Kasumi-1 (cell line): ENCODE data around the gene SIPA1L3.
"Not testable (repeated sequence)": the region's sequence is repeated elsewhere in the genome, so short reads cannot be mapped to it uniquely, and the experiment has no call there.

ENCODE experiments used
- DNase-seq, 2 experiments: peaks; one replicate each; lab custom pipeline; 2025; lab: John Stamatoyannopoulos, UW

Gene SIPA1L3

DNA sequence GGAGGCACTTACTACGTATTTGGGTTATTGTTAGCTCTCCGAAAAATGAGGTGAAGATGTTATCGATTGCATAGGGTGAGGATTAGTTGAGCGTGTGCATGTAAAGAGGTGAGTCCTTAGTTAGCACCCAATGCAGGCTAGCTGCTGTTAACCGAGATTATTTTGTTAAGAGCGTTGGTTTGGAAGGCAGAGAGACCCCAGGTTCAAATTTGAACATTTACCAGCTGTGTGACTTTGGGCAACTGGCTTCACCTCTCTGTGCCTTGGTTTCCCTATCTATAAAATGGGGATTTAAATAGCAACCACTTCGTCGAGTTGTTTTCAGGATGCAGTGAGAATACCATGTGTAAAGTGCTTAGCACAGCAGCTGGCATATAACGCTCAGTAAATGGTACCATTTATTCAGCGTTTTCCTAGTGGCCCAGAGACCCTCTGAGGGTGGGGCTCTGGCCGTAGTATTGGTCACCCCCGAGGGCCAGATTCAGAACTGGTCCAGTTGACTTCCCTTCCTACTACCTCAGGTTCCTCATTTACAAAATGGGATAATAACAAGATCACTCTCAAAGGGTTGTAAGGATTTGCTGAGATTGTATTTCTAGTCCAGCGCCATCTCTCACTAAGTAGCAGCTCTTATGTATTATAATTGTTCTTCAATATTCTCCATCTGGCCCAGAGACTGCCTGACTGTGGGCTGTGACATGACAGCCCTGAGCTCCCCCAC, 887 bp downstream of the SIPA1L3 start:
- DNase-seq = peak in 1 of 2 experiments; percentile 9

DNA sequence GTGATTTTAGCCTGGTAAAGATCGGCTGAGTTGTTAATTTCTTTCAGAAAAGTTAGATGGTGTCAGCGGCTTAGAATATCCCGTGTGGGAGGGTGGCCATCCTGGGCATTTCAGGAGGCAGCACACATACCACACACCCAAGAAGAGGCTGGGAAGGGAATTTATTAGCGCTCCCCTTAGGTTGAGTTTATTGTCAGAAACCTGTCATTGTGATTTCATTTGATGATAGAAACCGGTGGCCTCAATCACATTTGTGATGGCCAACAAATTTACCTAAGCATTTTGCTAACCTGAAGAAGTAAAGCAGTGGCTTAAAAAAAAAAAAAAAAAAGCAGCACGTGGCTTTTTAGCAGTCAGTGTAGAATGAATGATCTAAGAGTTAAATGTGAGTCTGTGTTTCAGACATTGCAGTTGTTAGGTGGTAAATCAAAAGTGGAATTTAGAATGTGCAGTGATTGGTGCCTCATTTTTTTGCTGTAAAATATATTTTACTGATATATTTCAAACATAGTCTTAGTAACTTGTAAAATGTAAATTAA, 2.7 kb downstream of the SIPA1L3 start:
- DNase-seq = no peak

DNA sequence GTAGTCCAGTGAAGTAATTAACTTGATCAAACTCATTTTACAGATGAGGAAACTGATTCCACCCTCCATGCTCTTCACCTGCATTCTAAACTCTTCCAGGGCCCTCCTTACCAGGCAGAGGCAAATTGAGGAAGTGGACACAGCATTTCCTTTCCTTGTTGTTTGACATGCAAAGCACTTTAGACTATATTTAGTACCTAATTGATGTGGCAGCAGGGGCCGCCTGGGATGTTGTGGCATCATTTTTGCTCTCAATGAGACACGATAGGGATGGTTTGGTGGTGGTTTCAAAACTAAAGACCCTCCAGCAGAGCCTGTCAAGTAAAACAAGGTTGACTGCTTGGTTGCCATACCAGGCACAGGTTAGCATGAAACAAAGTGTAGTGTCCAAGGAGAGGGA, 7.9 kb downstream of the SIPA1L3 start:
- DNase-seq = peak; percentile 45 to 60

DNA sequence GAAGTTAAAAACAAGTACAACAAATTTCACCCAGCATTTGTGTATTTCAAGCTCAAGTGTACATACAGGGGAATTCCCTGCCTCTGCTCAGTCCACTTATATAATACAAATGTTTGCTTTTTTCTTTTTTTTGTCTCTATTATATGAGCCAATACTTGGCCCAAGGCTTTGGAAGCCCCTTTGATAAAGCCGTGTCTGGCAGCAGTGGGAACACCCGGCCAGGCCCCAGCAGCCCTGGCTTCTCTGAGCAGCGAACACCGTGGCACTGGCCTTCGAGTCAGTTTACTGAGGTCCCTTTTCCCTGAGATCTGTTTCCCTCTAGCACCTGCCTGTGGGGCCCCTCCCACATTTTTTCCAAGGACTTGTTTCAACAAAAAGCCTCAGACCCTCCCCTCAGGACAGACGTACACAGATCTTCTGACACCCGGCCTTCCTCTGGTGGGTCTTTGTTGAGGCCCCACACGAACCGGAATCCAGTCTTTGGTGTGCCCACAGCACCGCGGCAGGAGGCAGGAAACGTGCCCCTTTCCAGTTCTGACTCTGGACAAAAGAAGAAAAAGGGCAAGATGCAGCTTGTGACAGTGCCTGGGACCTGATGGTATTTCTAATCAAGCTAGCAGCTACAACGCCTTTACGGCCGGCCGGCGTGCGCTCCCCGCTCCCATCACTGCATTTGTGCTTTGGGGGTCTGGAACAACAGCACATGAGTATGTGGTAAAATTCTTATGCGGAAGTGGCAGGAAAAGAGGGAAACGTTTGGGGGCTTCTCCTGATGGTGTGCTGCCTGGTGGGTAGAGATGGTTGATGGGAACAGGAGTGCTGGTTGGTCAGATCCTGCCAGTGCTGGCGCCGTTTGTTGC, 13.8 kb downstream of the SIPA1L3 start:
- DNase-seq = no peak

DNA sequence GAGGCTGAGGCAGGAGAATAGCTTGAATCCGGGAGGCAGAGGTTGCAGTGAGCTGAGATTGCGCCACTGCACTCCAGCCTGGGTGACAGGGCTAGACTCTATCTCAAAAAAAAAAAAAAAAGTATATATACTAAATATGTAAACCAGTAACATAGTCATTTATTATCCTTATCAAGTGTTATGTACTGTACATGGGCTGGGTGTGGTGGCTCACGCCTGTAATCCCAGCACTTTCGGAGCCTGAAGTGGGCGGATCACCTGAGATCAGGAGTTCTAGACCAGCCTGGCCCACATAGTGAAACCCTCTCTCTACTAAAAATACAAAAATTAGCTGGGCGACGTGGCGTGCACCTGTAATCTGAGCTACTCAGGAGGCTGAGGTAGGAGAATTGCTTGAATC, 17.6 kb downstream of the SIPA1L3 start:
- DNase-seq = not testable (repeated sequence)

DNA sequence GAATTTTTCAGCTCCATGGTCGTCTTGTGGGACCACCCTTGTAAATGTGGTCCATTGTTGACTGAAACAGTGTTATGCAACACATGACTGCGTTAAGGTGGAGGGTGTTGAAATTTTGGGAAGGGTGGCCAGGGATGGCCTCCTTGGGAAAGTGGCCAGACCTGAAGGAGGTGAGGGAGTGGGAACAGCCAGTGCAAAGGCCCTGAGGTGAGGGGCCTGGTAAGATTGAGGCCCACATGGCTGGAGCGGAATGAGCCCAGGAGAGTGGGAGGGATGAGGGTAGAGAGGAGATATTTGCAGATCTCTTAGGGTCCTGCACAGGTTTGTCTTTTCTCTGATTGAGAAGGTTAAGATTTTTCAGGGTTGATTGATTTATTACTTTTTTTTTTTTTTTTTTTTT, 18.2 kb downstream of the SIPA1L3 start:
- no peak for DNase-seq

DNA sequence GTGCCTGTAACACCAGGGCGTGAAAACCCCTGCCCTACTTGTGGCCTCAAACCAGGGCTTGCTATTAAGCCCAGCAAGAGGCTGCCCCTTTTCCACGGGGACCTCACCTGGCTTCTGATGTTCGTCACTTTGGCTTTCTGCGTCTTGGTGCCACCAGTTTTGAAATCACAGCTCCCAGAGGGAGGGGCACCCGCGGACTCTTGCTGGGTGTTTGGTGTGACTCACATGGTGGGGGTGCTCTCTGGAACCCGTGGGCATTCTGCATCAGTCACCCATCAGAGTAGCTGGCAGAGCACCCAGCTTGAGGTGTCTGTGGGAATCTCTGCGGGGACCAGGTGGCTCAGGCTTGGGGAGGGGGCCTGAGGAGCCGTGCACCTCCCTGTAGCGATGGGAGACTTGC, 19.2 kb downstream of the SIPA1L3 start:
- DNase-seq = no peak

DNA sequence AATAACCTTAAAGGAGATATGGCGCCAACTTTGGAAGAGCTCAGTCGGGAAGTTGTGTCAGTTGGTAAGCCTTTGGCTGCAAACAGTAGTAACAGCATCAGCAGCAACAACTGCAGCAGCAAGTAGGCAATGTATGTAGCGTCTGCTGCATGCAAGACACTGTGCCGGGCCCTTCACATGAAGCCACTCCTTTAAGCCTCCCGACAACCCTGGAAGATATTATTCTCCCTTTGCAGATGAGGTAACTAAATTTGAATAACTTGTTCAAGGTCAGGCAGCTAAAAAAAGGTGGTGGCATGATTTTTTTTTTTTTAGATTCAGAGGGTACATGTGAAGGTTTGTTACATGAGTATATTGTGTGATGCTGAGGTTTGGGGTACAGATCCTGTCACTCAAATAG, 19.7 kb downstream of the SIPA1L3 start:
- DNase-seq = no peak

DNA sequence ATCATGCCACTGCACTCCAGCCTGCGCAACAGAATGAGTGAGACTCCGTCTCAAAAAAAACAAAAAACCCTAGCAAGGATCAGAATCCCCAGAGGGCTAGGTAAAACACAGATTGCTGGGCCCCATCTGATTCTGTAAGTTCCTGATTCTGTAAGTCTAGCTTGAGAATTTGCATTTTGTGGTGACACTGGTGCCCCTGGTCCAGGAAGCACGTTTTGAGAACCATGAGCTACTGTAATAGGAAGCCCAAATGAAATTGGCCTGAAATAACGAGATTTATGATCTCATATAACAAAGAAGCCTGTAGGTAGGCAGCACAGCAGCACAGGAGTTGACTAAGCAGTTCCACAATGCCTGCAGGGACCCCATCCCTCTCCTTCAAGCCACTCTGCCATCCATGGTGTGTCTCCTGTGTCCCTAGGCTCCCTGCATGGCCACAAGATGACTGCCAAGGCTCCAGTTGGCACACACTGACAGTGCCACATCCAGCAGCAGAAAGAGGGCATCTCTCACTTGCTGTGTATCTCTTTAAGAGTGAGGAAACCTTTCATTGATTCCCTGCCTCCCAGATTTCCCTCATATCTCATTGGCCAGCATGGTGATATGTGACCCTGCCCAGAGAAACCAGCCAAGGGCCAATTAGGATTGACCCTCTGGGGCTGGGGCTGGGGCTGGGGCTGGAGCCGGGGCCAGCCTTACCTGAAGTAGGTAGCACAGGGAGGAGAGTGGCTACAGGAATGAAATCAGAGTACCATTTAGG, 21.7 kb downstream of the SIPA1L3 start:
- peak; percentile 48 to 52 for DNase-seq

DNA sequence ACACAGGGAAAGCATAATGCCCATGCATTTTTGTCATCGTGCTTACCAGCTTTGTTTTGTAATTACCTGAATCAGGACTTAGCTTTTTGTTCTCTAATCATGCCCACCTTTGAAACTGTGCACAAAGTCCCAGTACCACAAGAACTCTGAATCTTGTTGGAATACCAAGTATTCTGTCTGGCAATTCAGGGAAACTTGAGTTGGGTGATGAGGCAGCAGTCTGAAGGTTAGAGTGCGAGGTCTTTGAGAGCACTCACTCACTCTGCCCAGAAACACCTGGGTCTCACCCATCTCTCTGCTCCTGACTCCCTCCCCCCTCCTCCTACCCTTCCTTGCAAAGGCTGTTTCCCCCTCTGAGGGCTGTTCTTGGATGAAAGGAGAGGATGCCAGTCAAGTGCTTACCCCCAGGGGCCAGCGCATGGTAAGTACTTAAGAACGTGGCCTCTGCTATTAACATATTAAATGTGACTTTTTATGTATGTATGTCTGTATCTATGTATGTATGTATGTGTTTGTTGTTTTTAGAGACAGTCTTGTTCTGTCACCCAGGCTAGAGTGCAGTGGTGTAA, 22.4 kb downstream of the SIPA1L3 start:
- DNase-seq = no peak

DNA sequence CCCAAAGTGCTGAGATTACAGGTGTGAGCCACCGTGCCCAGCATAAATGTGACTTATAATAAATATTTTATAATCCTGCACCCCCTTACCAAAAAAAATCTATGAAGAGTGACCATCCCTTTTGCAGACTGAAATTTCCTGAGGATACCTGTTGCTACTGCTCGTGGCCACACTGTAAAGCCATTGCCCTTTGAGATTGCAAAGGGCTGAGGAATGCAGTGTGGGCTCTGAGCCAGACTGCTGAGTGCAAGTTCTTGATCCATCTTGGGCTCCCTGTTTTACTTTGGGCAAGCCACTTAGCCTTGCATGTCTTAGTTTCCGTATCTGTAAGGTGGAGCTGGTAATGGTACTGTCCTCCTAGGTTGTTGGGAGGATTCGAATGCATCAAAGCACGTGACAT, 23.4 kb downstream of the SIPA1L3 start:
- DNase-seq = no peak

DNA sequence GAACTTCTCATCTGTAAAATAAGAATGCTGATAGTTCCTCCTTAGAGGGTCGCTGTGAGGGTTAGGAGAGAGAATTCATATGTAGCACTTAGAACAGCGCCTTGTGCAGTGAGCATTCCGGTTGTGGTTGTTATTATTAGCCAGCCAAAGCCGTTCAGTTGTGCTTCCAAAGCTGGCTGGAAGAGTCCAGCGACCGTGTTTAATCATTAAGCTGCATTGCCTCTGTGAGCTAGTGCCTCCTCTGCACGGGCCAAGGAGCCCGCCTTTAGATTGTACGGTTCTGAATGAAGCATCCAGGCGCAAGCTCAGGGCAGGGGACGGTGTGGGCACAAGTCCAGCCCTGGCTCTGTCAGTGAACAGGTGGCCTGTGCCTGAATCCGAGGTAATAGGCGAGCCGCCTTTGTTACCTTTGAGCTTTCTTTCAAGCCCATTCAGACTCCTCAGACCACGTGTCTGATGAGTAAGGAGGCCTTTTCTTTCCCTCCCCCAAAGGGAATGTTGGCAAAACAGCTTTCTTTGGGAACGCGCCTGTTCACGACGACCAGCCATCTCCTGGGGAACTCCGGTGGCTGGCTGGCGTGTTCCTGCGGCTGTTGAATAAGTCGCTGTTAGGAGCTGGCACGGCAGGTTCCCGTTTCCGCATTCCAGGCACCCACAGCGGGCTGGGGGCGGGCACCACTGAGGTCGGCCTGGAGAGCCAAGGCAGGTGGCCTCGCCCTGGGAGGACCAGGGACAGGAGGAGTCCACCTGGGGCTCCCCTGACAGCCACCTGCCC, 25.1 kb downstream of the SIPA1L3 start:
- peak; percentile 48 to 66 for DNase-seq

DNA sequence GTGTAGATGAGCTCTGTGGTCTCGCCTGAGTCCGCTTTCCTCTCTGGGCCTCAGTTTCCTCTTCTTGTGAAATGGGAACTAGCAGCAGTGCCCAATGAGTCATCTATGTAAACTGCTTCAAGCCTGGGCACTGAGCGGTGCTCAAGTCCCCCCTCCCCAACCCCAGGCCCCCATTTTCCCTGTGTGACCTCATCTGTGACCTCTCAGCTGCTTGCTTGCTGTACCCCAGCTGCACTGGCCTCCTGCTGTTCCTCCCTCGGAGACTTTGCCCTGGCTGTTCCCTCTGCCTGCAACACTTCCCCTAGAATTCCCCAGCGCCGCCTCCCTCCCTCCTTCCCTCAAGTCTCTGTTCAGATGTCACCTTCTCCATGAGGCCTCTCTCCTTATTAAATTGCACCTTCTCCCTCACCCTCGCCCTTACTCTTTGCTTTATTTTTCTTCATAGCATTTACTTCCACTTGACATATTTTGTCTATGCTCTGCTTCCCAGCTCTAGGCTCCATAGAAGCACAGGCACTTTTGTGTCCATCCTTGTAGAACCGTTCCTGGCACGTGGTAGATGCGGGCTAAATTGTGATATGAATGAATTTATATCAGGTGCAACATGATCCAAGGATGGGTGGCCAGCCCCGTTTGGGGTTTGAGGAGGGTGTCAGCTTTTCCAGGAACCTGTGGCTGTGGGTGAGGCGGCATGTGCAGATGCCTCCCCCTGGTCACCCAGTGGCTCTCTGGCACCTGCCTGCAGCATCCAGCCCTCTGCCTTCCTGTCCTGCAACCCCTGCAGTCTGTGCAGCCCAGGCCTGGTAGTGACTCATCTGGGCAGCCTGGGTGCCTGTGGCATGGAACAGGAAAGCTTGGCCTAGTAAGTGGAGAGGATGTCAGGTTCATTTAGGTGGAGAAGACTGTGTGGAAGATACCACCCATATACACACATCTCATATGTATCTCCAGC, 26.3 kb downstream of the SIPA1L3 start:
- DNase-seq = peak; percentile 21 to 40

DNA sequence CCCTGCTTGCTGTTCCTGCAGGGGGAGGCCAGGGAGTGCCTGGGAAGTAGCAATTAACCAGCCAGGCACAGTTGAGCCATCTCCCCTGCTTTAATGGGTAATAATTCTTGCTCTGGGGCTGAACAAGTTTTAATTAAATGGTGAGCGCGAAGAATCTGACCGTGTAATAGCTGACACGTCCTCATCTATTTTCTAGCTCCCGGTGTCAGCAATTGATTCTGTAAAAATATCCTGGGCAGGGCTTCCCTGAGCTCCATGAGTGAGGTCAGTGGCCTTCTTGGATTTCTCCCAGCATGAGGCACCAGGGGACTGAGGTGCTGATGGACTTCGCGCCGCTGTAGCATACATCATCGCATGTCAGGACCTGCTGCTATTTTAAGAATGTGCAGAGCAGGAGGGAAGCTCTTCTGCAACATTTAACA, 26.9 kb downstream of the SIPA1L3 start:
- no peak for DNase-seq

DNA sequence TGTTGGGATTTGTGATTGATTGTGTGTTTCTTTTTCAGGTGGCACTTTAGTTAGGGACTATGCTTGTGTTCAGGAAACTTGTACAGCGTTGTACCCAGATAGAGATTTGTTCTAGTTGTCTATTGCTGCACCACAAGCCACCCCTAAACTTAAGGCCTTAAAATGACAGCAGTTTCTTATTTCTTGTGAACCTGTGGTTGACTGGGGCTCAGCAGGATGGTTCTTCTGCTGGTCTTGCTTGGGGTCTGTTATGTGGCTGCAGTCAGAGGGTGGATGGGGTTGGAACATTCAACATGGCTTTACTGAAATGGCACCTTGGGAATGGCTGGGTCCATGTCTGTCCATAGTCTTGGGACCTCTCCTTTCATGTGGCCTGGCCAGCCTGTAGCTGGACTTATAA, 28.3 kb downstream of the SIPA1L3 start:
- DNase-seq = no peak

DNA sequence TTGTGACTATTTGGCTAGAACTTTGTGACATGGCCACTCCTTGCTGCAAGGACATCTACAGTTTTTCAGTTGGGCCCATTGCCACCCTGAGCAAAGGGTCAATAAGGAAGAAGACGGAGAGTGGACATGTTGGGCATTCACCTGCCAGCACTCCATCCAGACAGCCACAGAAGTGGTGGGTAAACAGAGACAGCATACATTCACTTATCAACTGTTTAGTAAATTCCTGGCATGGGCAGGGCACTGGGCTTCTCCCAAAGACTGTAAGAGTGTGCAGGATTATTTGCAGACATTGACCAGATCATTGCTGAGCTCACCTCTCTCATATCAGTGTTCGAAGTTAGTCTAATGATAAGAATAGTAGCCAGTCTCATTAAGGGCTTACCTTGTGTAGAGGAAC, 29.2 kb downstream of the SIPA1L3 start:
- DNase-seq = no peak

DNA sequence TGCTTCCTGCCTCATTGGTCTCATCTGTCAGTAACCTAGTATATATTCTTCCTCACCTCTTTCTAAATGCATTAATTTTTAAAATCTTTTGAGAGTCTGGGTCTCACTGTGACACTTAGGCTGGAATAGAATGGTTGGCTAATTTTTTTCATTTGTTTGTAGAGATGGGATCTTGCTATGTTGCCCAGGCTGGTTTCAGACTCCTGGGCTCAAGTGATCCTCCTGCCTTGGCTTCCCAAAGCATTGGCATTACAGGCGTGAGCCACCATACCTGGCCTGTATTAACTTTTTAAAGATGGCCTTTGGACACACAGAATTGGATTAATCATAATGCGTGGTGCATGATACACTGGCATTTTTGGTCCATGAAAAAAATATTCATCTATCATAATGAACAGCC, 29.9 kb downstream of the SIPA1L3 start:
- DNase-seq = no peak

DNA sequence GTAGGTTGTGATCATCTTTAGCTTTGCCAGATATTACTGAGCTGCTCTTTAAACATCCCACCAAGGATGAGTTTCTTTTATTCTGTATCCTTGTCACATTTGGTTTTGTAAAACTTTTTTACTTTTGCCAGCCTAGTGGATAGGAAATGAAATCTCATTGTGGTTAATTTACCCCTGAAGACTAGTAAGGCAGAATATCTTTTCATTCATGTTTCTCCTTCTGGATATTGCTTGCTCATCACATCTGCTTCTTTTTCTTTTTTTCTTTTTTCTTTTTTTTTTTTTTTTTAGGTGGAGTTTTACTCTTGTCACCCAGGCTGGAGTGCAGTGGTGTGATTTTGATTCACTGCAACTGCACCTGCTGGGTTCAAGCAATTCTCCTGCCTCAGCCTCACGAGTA, 31.3 kb downstream of the SIPA1L3 start:
- no peak for DNase-seq

DNA sequence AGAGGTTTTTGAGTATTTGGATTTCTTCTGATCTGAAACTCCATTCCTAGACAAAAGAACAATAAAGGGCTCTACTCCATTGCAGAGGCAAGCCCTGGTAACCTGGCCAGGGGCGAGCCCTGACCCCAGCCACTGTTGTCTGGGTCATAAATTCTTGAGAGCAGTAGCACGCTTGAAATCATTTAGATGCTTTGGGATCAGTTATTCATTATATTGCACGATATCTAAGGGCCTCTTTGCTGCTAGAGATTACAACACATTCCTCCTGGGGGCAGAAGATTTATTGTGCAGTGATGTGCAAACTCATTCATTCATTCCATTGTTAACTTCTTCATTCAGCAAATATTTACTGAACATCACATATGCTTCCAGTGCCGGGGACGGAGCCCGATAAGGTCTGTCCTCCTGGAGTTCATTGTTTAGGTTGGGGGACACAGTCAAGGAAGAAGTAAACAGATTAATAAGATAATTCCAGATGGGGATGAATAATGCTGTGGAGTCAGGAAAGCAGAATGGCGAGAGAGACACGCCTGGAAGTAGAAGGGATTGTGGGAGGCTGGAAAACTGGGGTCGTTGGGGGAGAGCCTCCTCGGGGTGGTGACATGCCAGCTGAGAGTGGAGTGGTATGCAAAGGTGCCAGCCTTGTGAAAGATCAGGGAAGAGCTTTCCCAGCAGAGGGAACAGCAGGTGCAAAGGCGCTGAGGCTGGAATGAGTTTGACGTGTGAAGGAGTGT, 34.9 kb downstream of the SIPA1L3 start:
- DNase-seq = no peak
